NCI-H128 (cell line): ENCODE measurements around the gene VOPP1.
"Not testable (repeated sequence)": the region's sequence is repeated elsewhere in the genome, so short reads cannot be mapped to it uniquely, and the experiment has no call there.

ENCODE experiments used
- DNase-seq: peaks from one replicate; lab custom pipeline; 2025; ENCODE audit not compliant: unreplicated experiment; lab: John Stamatoyannopoulos, UW

Gene VOPP1

DNA sequence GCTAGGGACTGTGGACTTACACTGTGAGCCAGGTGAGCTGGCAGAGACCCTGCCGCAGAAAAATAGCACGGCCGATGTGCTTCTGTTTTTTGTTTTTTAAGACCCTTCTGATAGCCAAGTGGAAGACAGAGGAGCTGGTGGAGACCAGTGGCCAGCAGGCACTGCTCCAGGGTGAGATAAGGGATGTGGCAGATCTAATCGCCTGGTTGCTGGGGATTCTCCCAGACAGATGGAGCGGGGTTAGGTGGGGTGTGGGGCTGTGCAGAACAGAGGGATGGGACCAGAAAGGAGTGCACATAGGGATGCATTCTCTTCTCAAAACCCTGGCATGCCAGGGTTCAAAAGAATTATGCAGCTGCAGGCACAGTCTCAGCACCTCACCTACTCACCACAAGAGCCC, 82.2 kb downstream of the VOPP1 start:
- DNase-seq = no peak

DNA sequence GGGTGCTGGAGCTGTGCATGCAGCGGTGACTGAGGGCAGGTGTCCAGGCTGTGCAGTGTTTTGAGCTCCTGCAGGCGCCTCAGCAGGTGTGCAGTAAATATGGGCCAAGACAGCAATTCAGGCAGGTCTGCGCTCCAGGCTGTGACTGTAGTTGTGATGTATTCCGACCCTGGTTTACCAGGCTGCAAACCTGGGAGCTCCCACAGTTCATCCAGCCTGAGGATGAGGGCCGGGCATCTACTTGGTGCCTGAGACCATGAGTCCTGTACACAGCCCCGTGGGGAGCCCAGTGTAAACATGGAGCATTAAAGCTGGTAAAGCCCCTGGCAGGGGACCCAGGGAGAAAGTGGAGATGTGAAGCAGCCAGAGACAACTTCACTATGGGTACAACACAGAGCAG, 82.8 kb downstream of the VOPP1 start:
- DNase-seq = no peak

DNA sequence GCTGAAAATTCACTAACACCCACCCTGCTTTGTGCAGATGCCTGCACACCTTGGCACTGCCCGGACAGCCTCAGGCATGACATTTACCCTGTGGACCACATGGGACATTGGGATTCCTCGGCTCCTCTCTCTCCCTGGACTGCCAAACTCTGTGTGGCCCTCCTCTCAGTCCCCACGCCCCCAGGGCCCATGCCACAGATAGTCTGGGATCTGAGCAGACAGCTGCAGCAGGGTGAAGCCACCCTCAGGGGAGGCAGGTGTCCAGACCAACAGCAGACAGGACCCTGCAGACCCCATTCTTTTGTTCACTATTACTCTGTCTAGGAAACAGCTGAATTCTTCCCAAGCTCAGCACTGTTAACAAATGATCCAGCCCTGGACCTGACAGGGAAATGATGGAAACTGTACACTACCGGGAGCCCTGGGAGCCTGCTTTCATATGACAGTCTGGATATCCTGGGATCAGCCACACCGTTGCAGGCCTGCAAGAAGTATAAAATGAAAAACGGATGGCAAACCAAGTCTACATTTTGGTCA, 83.4 kb downstream of the VOPP1 start:
- no peak for DNase-seq

DNA sequence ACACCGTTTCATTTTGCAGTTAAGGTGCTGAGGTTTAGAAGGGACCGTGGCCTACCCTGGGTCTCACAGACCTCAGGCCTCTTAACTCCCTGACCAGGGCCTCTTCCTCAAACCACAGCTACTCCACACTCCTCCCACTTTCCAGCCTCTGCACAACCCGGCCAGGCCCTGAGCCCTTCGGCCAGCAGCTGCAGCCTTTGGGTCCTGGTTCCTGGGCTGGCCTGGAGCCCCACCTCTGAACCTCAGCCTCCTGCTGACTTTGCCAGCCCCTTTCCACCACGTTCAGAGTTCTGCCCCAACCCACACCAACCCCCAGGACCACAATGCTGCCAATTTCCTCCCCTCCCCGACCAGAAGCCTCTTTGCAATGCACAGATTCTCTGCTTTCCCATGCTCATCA, 84.1 kb downstream of the VOPP1 start:
- DNase-seq = no peak

DNA sequence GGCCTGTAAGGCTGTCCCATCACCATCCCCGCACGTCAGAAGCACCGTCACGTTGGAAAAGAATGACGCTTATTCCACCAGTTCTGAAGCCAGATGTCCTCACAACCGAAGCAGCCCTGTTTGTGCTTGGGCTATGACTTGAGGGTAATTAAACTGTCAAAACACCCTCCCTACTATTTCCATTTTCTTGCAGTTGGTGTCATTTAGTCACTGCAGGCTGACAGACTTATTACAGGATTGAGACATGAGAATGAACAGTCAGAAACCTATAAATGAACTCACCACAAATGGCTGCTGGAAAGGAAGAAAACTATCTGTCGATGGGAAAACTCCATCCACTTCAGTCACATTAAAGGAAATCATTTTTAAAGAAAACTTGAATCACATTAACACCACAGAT, 85.3 kb downstream of the VOPP1 start:
- DNase-seq = no peak

DNA sequence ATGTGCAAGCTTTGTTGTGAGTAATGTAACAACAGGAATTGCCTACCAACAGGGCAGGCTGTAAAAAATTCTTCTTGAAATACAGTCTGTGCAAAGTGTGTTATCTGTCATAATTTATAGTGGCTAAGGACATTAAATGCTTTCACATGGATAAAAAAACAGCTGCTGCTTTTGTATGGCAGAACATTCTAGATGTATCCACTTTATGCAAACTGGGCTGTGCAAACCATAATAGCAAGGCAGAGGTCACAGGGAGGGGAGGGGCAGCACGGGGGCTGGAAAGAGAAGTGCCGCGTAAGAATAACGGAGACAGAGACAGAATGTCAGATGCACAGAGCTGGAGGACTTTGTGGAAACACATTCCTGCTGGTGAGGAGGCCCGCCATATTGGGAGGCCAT, 86.1 kb downstream of the VOPP1 start:
- DNase-seq = no peak

DNA sequence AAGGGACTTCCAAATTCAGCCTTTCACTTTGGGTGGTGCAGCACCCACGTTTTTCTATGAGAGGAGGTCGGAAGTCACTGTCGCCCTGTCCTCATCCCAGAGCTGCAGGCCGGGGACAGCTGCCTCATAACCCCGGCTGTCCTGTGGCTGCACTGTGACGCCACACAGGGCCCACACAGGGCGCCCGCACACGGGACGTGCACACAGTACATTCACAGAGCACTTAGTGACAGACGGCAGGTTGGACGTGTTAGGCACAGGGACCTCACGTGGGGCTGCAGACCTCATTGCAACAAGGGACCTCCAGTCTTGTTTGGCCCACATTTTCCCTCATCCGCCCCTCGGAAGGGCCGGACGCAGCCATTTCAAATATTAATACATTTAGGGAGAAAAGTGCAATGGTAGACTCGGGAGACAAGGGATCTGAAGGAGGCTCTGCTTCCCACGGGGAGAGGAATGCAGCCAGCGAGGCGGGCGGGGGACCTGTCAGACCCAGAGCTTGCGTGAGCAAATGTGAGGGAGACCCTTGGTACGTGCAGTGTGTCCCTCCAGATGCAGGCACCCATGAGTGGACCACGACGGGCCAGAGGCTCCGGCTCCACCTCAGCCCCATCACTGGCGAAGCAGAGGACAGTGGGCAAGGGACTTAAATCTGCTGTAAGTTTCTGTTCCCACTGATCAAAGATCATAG, 86.7 kb downstream of the VOPP1 start:
- DNase-seq = no peak

DNA sequence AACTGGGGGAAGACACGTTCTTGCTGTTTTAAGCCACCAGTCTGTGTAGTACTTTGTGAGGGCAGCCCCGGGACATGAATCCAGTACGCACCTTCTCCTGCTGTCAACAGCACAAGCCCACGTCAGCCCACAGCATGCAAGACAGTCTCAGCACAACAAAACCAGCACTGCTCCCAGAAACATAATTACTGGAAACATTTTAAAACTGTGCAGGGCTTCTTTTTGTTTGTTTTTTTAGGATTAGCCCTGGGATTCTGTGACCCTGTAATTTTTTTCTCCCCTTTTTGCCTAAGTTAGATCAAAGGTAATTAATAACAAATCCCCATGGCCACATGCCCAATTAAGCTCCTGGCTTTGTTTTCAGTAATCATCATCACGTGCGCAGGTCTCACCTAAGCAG, 87.5 kb downstream of the VOPP1 start:
- no peak for DNase-seq

DNA sequence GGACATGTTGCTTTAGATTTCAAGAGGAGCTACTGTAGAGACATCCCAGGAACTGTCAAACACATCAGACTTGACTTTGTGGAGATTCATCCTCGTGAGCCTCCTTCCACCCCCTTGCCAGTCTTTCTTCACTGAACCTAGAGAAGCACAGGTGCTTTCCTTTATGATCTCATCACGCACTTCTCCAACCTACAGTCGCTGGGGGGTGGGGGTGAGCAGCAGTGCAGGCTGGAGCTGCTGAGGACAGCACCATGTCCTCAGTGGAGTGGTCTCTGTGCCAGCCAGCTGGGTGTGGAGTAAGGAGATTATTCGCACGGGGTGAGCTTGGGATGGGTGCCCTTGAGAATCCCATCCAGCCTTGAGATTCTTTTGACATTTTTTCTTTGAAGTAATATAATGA, 88.1 kb downstream of the VOPP1 start:
- DNase-seq = no peak

DNA sequence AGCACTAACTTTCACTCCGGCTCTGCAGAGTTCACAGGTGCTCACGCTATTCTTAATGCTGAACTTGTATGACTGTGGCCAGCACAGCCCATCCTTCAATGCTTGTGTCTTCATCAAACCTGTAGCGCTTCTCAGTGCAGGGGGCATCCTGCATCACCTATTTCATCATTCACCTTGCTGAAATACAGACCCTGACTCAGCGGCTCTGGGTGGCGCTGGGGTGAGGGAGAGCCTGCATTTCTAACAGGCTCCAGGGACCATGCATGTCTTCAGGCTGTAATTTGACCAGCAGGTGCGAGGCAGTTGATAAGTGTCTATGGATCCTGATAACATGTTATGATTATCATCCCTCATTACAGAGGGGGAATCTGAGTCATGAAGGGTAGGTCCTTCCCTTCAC, 89.3 kb downstream of the VOPP1 start:
- DNase-seq = no peak

DNA sequence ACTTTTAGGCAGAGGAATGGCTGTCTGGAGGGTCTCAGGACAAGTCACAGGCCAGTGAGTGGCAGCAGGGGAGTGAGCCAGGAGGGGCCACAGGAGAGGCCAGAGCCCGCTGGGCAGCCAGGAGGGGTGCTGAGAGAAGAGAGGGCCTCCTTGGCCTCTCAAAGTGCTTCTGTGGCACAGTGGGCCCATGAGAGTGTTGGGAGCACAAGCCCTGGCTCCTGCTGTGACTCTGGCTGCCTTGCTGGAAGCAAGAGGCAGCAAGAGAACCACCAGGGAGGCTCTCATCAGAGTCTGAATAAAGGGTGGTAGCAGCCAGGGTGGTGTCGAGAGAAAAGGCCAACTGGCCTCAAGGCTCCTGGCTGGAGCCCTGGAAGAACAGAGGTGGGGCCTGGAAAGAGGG, 91.1 kb downstream of the VOPP1 start:
- DNase-seq = no peak

DNA sequence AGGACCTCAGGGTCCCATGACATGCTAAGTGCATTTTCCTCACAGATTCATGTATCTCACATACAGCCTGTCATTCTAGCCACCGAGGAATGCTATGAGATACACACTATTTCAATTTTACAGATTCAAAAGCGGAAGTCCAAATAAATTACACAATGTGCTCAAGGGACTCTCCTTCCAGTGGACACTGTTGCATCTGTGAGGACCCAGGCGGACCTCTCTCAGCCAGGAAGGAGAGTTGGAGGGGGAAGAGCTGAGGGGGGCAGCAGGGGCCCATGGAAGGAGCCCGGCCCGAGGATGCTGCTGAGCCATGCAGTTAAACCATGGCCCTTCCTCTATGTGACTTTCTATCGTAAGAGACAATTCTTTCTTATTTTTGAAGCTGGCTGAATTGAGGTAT, 93.6 kb downstream of the VOPP1 start:
- DNase-seq = no peak

DNA sequence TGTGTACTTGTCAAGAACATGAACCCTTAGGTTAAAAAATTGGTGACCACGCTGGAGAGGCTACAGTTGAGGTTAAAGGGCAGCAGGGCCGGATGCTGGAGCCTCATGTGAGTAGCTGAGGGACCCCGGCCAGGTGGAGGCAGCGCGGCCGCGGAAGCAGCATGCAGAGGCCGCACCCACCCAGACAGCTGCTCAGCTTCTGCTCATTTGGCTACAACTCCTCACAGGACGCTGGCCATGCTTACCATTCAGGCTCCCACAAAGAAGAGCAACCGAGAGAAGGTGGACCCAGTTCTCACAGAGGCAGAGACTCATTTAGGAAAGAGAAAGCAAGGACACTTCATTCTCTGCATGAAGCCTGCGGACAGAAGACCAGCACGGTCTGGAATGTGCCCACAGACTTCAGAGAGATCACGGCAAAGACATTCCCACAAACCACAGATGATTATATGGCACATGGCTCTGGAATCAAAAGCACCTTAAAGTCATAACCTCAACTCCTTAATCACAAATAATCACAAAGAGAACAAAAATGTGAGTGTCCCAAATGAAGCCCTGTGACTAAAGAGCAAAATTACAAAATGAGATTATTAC, 94.4 kb downstream of the VOPP1 start:
- DNase-seq = no peak

DNA sequence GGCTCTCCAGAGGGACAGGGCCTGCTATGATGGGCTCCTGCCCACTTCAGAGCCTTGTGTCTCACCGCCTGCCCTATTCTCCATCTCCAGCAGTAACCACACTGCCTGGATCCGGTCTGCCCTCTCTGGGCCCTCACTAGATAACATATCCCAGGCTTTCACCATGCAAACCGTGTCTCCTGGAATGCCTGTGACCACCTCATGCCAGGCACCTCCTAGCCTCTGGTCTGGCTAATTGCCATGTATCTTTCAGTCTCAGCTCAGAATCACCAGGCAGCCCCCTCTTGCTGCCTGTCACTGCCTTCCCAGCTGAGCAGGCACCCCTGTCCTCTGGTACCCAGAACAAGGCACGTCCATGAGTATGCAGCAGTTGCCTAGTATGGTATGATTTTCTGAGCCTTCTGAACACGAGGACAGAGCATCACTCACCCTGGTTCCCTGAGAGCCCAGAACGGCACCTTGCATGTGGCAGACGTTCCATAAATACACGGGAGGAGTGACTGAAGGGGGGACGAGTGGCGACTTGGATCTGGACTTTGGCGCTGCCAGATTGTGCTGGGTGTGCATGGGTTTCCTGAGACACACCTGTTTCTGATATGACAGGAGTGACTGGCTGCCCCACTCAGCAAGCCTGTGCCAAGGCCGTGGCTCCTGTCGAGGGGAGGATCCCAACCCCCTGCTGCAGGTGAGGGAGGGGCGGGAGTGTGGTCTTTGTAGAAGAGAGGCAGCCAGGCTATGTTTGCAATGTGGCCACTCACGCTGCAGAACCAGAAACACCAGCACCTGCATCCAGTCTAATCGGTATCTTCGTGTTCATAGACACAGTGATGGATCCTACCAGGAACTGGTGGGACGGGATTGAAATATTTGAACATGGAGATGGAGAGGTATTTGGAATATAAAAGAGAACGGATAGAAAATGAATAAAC, 95.2 kb downstream of the VOPP1 start:
- DNase-seq = no peak

DNA sequence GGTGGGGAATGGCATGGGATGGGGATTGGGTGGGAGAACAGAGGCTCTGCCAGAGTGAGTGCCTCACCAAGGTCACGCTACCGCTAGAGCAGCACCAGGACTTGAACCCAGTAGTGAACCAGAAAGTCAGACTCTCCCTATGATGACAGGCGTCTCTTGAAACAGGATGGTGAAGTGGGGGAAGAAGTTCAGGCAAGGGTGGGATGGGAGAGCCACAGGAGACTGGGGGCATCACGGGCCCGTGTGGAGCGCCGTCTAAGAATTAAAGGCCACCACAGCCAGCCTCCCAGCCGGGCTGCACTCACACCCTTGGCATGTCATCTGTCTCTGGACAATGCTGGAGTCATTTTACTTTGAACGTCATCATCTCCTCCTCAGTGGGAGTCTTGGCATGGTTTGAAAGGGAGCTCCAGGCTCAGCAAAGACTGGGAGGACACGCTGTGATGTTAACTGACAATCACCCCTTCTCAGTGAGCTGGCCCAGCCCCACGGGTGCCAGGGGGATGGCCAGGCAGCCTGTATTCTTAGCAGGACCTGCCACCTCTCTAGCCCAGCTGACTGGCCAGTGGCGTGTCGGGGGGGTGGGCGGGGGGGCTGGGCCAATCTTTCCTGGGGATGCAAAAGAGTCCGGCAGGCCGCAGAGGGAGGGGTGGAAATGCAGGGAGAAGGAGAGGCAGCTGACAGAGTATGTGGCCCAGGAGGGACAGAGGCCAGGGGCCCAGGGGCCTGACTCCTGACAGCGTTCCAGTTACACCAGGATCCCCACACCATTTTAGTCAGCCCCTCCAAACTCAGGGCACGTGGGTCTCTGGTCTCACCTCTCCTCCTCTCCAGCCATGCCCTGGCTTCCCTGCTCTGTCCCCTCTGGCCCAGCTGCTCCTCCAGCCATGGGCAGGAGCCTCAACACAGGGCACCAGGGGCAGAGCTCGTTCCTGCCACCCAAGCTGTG, 96.2 kb downstream of the VOPP1 start:
- DNase-seq = no peak

DNA sequence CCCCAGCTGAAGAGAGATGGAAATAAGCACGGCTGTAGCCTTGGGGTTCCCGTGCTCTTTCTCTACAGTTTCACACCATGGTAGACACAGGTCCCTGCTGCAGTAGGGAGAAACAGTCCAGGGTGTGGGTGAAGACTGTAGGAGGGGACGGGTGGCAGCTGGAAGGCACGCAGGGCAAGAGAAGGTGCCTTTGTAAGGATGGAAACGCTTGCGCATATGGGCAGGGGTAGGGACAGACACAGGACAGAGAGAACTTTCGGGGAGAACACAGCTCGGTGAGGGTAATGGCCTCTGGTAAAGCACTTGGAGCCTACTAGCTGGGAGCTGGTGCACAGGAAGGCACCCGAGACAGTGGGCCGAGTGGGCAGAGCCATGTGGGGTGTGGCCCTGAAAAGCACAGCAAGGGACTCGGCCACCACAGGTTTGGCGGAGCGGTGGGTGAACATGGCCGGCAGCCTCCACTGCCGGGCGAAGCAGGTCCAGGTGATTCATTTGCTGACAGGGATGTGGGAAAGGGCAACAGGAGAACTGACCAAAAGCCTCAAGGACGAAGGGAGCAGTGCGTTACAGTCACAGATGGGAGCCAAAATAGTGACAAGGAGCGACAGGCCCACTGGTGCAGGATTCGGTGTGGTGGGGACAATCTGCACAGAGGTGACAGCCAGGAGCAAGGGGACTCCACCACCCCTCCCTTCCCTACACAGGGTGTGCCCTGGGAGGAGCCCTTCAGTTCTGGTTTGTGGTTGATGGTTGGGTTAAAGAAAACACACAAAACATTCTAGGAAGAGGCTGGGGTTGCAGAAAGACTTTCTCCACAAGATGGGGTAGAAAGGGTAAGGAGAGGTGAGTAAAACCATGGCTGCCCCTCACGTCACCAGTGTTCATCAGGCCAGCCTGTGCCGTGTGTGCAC, 97.1 kb downstream of the VOPP1 start:
- DNase-seq = no peak

DNA sequence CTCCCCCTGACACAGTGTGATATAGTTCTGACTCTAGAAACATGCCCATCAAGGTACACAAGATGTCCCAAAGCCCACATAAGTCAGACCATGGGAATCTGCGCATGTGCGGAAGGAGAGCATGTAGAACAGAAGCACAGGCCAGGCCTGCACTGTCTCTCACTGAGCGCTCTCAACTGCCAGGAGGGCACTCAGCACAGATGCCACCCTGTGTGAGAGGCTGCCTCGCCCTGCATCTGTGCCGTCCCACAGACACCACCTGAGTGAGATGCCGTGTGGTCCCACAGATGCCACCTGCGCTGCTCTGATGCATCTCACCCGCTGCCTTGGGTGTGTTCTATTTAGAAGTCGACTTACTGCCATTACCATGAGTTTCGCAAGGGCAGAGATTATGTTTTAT, 98.4 kb downstream of the VOPP1 start:
- no peak for DNase-seq

DNA sequence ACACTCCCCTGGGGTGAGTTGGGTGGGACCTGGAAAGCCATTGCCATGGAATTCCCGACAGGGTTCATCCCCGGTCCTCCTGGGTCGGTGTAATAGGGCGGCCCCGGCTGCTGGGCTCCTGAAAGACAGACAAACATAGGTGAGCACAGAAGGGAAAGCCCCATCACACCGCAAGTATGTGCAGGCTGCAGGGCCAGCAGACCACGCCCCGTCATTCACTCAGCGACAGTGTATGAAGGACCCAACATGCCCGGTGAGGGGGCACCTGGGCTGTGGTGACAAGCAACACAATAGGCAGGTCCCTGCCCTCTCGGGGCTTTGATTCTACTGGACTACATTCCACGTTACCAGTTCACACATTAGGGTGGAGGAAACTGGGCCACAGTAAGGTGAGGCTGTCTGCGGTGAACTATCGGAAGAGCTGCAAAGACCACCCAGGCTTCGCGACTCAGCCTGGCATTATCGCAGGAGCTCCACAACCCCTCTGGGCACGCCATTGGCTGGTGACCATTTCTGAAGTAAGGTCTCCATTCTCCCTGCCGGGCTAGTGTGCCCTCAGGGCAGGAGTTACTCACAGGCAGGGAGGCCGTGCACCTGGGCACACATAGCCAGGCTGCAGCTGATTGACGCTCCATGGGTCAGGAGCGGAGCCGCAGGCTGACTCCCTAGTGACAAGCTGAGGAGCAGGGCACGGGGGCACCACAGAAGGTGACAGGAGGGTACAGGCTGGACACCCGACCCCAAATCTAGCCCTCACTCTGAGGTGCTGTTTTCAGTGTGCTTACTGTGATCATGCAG, 99.2 kb downstream of the VOPP1 start:
- no peak for DNase-seq

DNA sequence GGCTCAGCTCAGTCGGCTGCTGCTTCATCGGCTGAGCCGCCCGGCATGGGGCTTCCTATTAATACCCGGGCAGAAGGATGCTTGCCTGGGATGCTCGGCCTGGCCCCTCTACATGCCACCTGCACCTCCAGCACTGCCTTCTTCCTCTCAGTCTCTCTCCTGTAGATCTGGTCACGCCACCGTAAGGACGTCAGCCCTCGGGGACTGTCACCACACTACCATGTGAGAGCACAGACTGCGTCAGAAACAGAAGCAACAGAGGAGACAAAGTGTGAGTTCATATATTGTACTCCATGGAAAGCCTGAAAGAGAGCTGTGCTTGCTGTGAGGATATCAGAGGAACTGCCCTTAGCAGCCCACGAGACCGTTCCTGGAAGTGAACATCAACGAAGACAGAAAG, 99.9 kb downstream of the VOPP1 start:
- not testable (repeated sequence) for DNase-seq
